CD4-positive, alpha-beta T cell treated with Interleukin-6 for 4 hours (primary cell): ENCODE data around the gene TSPAN32.

Experiments used
- DNase-seq: peaks from one replicate; pipeline ENCODE4 v3.0.0-alpha.2; 2020; ENCODE audit warnings: mixed read lengths

Gene TSPAN32, protein sequence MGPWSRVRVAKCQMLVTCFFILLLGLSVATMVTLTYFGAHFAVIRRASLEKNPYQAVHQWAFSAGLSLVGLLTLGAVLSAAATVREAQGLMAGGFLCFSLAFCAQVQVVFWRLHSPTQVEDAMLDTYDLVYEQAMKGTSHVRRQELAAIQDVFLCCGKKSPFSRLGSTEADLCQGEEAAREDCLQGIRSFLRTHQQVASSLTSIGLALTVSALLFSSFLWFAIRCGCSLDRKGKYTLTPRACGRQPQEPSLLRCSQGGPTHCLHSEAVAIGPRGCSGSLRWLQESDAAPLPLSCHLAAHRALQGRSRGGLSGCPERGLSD

DNA sequence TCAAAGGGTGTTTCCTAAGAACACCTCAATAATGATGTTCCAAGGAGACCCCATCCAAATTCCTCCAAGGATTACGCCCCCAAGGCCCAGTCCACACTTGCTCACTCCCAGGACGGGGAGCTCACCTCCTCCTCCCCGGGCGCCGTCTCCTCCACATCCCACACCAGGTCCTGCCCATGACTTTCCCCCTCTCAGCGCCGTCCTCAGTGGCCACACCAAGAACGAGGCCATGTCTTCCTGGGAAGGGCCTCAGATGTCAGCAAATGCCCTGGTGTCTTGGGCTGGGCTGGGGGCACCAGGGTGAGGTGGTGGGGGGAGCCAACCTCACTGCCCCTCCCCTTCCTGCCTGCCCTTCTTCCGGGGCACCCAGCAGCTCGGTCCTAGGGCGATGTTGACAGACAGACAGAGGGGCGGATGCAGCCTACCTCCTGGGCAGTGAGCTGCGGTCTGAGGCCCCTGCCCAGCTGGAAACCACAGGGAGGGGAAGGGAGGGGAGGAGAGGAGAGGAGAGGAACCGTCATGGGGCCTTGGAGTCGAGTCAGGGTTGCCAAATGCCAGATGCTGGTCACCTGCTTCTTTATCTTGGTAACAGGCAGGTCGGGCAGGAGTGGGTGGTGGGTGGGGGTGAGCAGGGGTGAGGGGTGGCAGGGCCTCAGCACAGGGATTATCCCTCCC lies at the start of gene TSPAN32, which contains the start of gene C11orf21:
Gene TSPAN32 (plus strand): TSS at position 383 of the 675 bp plus-strand sequence. CDS start 137 bp downstream, at position 520.
Gene C11orf21 (minus strand): TSS at position 288 of the 675 bp plus-strand sequence. CDS start 110 bp downstream, at position 178.
- DNase-seq: peak; percentile 76

- DNase-seq: no peak
Observed at GRCh38 chr11:2252018-2252417, 49.8 kb upstream of the TSPAN32 start.

DNA sequence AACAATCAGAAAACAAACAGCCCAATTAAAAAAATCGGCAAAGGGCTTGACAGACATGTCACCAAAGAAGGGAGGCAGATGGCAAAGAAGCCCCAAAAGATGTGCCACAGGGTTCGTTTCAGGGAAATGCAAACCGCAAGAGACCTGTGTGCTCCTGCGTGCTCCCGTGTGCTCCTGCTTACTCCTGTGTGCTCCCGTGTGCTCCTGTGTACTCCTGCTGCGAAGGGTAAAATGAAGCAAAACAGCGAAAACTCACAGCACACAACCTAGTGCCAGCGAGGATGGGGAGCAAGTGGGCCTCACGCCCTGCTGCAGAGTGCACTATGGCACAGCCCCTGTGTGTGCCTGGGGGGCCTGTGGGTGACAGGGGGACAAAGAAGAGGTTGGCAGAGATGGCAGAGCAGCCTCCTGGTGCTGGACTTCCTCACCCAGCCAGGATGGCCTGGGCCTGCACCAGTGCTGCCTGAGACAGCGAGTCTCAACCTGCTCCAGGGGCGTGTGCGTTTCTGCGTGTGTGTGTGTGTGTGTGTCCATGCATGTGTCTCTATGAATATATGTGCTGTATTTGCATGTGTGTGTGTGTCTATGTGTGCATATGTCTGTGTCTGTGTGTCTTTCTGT lies 45.4 kb upstream of the TSPAN32 start:
- no peak for DNase-seq

DNA sequence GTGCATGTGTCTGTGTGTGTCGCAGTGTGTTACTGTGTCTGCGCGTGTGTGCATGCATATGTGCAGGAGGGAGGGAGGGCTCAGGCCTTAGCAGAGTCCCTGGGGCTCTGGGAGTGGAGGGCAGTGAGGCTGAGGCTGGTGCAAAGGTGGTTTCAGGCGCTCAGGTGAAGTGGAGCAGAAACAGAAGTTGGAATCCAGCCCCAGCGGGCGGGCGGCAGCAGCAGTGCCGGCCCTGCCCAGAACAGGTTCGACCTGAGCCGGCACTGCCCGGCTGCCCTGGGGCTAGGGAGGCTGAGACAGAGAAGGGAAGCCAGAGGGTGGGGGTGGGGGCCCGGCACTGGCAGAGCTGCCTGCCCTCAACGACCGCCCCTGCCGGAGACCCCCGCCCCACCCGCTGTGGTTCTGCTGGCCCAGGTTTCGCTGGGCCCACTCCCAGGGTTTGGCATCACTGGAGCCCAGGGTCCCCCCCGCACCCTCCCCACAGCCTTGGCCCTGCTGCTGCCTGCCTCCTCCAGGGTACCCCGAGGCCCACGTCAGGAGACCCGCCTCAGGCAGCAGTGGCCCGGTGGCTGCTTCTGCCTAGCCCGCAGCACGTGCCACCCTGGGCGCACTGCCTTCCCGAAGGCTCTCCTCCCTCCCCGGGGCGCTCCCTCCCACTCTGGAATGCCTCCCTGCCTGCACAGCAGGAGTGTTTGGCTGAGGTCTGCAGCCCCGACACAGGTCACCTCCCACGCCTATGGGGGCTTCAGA lies 44.7 kb upstream of the TSPAN32 start:
- no peak for DNase-seq

- DNase-seq: no peak
Observed at GRCh38 chr11:2258501-2259465, 43.0 kb upstream of the TSPAN32 start.

GRCh38 chr11:2259466-2259830 lies 42.4 kb upstream of the TSPAN32 start:
- DNase-seq: no peak

GRCh38 chr11:2259897-2260451 lies 41.8 kb upstream of the TSPAN32 start:
- no peak for DNase-seq

DNA sequence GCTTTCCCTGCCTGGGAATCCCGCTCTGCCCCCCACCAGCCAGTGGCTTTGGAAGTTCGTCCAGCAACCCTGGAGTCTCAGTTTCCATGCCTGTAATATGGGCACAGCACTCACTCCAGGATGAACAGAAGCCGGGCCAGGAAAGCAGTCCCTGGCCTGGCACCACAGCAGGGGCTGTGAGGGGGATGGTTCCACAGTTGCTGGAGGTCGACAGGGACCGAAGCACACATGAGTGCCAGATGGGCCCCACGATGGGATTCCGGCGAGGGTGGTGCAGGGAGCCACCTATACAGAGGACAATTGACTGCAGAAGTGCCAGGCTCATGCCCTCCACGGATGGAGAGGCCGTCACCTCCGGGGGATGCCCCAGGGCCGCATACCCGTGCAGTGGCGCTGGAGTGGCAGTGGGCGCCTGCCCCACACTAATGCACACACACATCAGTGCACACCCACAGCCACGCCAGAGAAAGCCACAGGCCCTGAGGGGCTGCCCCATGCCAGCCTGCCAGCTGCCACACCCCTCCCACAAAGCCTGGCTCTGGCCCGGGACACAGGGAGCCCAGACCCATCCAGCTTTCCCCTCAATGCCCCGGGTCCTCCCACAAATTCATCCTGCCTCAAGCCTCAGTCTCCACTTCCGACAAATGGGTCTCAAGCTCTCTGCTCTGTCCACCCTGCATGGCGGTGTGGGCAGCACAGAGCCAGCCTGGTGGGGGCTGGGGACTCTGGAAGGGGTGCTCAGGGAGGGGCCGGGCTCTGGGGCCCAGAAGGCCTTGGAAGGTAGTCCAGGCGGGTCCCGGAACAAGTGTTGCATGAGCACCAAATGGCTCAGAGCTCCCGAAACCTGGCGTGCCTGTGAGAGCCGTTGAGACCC lies 41.1 kb upstream of the TSPAN32 start:
- no peak for DNase-seq

DNA sequence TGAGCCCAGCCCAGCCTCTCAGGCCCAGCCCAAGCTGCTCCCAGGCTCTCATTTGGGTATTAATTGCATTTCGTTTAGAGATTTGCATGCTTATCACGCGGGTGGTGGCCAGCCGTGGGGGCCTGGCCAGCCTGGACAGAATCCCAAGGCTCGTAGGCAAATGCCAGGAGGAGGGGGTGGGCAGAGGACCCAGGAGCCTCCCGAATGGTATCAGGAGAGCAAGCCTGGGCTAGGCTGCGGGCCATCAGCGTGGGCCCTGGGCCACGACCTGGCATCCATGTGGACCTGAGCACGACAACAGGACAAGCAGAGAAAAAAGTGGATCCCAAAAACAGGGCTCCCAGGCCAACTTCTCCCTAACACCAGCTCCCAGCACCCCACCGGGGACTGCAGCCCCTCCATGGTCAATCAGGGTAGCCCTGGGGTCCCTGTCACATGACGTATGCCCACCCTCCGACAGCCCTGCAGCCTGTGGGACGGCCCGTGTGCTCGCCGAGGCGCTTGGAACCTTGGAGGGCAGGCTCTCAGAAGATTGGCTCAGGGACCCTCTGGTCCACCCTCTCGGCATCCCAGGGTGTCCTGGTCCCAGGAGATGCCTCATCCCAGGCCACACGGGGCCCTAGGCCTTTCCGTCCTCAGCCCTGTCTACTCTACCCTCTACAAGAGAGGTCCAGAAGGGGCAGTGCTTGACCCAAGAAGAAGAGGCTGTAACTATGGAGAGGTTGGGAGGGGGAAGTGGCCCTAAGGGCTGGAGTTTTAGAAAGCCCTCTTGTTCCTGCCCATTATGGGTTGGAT lies 40.2 kb upstream of the TSPAN32 start:
- DNase-seq: no peak

GRCh38 chr11:2262301-2263070 lies 39.3 kb upstream of the TSPAN32 start:
- no peak for DNase-seq

DNA sequence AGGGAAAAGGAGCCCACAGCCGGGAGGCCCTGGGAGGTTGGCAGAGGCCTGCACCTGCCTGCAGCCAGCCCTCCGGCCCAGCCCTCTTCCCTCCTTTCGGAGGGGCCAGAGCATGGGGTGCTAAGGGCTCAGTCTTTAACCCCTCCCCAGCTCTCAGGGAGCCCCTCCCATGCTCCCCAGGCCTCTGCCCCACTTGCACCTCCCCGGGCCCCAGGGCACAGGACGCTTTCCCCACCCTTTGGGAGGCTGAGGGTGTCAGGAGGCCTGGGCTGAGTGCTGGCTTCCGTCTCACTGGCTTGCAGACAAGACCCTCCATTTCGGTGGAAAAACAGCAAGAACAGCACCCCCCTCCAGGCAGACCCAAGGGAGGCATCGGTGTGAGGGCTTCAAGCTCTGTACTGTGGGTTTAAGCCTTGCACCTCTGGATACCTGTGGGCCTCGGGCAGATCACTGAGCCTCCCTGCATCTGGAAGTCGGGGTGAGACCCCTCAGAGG lies 38.7 kb upstream of the TSPAN32 start:
- no peak for DNase-seq

DNA sequence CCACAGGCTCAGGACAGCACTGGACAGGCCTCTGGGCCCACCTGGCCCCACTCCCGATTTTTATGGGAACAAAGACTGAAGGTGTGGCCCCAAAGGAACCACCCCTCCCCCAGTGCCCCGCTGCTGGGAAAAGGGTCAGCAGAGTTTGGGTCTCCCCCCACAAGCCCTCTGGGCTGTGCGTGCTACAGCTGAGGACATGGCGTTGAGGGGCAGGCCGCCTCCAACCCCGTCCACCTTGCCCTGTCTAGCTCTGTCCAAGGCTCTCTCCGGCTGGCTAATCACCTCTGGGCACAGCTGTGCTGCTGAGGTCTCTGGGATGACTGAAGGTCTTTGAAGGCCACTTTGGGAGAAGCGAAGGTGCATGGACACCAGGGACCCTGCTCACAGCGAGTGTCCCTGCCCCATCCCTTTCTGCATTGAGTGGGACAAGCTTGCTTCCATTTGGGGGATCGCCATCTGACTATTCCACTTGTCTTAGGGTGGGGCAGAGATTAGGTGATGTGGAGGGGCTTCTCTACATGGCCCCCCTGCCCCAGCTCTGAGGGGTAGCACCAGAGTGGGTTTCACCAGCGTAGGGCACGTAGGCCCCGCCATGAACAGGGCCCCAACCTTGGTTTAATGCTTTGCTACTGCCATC lies 38.0 kb upstream of the TSPAN32 start:
- no peak for DNase-seq

DNA sequence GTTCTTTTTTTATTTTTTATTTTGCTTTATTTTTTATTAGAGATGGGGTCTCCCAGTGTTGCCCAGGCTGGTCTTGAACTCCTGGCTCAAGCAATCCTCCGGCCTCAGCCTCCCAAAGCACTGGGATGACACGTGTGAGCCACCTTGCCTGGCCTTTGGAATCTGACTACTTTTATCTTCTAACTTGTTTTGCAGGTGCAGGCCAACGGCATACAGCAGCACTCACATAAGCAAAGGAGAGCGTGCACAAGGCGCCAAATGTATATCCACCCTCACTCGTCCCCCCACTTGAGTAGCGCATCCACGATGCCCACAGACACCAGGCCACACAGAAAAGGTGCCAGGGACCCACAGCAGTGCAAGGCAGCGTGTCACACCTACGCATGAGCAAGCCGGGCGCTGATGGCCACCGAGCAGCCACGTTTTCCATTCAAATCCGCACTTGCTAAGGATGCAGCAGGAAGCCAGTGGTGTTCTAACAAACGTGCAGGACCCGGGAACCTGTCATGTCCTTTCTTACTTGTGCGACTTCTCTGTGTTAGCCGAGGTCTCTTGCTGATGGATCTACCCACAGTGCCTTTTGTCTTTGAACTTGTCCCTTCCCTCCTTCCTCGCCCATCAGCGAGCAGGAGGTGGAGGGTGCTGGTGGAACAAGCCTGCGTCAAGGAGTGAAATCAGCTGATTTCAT lies 37.3 kb upstream of the TSPAN32 start:
- no peak for DNase-seq

- no peak for DNase-seq
Observed at GRCh38 chr11:2265396-2265795, 36.4 kb upstream of the TSPAN32 start.

DNA sequence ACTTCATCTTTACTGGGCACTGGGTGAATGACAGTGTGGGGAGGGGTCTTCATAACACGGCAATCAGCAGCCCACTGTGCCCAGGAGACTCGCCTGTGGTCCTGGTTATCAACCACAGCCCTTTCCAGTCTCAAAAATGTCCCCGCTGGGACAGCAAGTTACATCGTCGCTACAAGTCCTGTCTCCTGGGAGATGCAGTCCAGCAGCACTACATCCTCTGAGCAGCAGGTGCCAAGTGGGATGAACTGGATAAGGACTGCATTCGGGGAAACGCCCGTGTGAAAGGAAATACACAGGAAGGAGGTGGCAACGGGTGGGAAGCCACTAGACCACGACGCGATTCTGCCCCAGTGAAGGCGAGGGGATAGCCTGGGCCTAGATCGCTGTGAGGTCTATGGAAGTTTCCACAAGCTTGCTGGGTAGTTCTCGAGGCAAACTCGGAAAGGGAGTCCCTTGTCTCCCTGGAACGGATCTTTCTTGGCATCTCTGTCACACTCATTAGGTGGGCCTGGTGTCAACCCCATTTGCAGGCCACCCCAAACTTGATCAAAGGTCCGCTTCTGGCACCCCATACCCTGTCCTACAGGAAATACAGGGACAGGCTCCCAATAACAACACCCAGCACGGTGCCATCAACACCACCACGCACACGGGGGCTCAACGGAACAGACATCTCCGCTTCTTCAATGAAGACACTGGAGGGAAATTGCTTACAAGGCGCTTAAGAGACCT lies 35.8 kb upstream of the TSPAN32 start:
- no peak for DNase-seq

DNA sequence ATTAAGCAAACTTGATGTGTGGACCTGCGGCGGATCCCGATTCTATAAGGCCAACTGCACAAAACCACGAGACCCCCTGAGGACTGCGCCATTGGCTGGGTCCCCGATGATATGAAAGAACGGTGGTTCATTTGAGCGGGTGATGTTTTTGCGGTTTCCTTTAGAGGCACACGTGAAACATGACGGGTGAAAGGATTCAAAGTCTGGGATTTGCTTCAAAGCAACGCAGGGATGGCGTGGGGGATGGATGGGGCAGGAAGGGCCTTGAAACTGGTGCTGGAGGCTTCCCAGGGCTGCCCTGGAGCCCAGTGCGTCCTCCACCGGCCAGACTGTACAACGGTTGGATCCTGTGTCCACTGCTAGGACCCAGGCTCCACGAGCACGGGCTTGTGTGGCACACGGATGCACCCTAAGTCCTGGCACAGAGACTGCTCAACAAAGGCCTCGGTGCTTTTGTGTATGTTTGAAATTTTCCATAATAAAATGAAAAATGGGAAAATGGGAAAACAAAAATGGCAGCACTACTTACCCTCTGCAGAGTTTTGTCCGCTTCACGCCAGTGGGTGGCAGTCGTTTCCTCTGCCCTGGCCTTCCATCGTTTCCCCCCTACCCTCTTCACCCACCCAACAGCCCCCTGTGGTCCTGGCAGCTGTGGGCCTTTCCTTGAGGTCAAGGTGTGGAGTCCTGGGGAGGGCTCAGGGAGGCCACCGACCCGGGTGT lies 35.1 kb upstream of the TSPAN32 start:
- no peak for DNase-seq
